NCI-H2107 treated with DMSO at 0.1 percent for 48 hours (cell line): ENCODE measurements around the gene RAD51B.
"Not testable (repeated sequence)": the region's sequence is repeated elsewhere in the genome, so short reads cannot be mapped to it uniquely, and the experiment has no call there.

Experiments
- DNase-seq: peaks from one replicate; lab custom pipeline; 2025; ENCODE audit not compliant: unreplicated experiment; lab: John Stamatoyannopoulos, UW

The RAD51B gene

DNA sequence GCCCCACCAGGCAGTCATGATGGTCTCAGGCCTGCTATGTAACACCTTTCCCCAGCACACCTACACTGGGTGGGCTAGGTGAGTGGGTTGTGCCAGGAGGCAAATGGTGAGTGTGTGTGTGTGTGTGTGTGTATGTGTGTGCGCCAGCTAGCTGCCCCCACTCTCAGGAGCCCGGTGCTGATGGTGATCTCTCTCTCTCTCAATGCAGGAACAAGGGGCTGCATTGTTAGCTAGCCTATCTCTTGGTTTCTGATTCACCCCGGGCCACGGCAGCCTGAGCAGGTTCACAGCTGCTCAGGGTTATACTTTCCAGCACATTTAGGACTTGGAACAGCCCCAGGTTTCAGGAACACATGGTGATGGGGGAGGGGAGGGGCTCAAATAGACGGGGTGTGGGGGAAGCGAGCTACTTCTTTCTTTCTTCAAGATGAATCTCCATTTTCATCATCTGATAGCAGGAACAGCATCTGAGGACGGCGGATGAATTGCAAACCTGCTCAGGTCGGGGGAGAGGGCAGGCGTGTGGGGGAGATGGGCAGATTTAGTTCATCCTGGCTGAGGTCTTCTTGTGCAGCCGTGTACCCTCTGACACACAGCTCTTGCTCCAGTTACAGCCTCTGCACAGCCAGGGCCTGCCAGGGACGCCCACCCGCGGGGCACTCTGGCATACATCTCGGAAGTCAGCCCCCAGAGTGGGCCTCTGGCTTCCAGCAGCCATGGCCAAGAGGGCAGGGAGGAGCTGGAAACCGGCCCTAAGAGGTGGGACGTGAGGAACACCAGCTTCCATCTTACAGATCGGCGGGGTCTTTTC lies 835.6 kb downstream of the RAD51B start:
- DNase-seq, result no peak

DNA sequence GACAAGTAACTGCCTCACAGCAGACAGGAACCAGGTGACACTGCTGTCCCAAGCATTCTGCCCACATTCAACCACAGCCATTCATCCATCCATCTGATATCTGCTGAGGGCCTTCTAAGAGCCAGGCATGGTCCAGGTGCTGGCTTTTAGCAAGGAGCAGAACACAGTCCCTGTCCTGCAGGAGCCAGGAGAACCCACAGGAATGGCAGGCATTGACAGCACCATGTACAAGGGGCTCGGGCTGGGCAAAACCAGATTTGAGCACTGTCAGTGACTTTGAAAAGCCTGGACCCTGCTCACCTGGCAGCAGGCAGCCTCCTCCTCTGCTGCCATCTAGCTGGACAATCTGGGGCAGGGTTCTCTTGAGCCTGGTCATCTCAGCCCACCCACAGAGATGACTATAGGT lies 836.3 kb downstream of the RAD51B start:
- no peak for DNase-seq

- no peak for DNase-seq
Observed at GRCh38 chr14:68656452-68656851, 836.9 kb downstream of the RAD51B start.

DNA sequence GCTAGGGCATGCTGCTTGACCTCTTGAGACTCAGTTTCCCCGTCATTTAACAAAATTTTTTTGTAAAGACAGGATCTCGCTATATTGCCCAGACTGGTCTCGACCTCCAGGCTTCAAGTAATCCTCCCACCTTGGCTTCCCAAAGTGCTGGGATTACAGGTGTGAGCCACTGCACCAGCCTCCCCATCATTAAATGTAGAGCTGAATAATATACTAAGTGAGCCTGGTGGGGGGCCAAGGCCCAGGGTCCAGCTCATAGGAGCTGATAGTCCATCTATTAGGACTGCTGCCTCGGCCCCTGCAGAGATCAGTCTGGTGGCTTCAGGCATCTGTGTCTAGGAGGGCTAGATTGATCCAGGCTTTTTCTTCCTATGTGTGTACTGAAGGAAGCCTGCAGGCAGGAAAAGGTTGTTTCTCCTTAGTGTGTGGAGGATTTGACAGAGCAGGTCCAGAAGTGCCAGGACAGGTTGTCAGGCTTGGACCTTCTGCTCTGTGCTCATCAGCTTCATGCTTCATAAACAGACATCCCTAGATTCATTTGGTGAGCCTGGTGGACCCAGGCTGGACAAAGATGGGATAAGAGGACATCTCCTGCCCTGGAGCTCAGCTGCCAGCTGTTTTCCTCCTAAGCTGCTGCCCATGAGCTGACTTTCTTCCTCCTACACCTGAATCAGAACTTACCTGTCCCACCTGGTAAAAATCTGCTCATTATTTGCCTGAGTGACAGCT lies 837.9 kb downstream of the RAD51B start:
- no peak for DNase-seq

- DNase-seq, result no peak
Observed at GRCh38 chr14:68658029-68658509, 838.5 kb downstream of the RAD51B start.

- DNase-seq, result no peak
Observed at GRCh38 chr14:68658943-68659931, 839.7 kb downstream of the RAD51B start.

DNA sequence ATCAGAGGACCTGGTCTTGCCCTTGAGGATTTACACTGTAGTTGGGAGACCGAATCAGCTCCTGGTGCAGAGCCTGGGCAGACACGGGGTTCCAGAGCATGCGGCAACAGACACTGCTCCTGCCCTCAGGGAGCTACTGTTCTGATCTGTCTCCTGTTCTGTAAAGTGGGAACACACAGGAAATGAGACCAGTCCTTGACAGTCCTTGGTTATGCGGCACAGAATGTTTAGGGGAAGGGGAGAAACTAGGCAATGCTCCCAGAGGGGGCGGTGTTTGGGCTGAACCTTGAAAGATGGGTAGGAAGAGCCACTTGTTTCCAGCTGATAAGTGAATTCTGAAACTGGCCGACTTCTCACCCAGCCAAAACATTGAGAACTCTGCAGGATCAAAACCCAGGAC lies 840.9 kb downstream of the RAD51B start:
- DNase-seq, result no peak

- DNase-seq, result no peak
Observed at GRCh38 chr14:68661226-68662225, 841.9 kb downstream of the RAD51B start.

- DNase-seq, result no peak
Observed at GRCh38 chr14:68662392-68662791, 842.8 kb downstream of the RAD51B start.

DNA sequence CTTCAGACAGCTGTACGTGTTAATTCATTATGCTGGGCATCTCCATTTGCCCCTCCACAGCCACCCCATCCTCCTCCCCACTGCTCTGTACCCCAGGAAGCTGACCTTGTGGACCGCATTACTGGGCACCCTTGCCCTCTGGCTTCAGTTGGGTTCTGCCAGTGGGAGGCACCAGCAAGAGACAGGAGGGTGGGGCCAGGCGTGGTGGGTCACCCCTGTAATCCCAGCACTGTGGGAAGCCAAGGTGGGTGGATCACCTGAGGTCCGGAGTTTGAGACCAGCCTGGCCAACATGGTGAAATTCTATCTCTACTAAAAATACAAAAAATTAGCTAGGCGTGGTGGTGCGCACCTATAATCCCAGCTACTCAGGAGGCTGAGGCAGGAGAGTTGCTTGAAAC lies 843.2 kb downstream of the RAD51B start:
- not testable (repeated sequence) for DNase-seq

- no peak for DNase-seq
Observed at GRCh38 chr14:68663385-68664076, 844.0 kb downstream of the RAD51B start.

DNA sequence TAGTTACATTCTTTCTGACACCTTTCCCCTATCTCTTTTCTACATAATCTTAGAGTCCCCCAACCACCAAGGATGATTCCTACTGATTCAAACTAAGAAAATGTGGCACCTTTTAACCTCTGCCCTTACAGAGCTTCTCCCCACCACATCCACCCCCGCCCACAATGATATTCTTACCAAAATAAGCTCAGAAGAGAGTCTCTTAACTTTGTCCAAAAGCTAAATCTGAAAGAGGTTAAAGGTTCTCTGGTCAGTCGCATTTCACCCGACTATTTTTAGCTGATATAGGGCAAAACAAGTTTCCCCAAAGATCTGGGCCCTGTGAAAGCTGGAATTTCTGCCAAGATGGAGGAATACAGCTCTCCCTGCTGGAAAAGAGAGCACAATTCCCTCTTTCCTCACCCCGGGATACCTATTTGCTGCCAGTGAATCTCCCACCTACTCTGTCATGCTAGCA lies 844.7 kb downstream of the RAD51B start:
- no peak for DNase-seq

- DNase-seq, result no peak
Observed at GRCh38 chr14:68665131-68665530, 845.6 kb downstream of the RAD51B start.

- peak; percentile 78 for DNase-seq
Observed at GRCh38 chr14:68665792-68666204, 846.2 kb downstream of the RAD51B start.

- no peak for DNase-seq
Observed at GRCh38 chr14:68666236-68666635, 846.7 kb downstream of the RAD51B start.

DNA sequence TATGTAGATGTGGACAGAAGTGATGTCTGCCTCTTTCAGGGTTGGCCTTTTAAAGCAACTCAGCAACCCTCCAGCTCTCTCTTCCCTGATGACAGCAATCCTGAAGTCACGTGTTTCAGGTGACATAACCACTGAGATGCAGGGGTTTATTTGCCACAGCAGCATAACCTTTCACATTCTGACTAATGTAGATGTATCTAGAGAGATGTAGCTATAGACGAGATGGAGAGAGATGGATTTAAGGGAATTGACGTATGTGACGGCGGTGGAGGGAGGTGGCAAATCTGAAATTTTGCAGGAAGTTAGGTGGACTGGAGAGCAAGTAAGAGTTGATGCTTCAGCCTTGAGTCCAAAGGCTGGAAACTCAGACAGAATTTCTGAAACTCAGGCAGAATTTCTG lies 847.3 kb downstream of the RAD51B start:
- no peak for DNase-seq

GRCh38 chr14:68667313-68667791 lies 847.8 kb downstream of the RAD51B start:
- DNase-seq, result no peak

GRCh38 chr14:68668028-68668427 lies 848.4 kb downstream of the RAD51B start:
- DNase-seq, result no peak

DNA sequence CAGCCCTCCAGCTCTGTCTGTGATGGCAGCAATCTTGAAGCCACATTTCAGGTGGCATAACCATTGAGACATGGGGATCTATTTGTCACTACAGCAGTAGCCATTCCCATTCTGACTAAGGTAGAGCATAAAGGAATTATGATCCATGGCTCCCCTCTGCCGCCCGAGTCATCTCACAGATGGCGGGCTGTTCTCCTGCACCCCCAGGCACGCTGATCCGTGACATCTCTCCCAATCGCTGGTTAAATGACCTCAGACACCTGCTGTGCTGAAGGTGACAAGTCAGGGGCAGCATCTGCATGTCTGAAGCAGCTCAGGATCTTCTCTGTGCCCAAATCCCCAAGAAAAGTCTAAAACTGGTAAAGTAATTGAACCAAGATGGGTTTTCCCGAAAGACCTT lies 849.0 kb downstream of the RAD51B start:
- DNase-seq, result no peak
